ENCODE measurements around the gene GABRR2.
A peak's percentile ranks its signal among the peaks of the same experiment; 100 is the strongest.
"Not testable (repeated sequence)": the region's sequence is repeated elsewhere in the genome, so short reads cannot be mapped to it uniquely, and the experiment has no call there.

GABRR2 gene

GRCh38 chr6:89324304-89324703, 9.2 kb upstream of the GABRR2 start:
- no peak for DNase-seq (ENCODE audit: low read depth in 3 of 3)

- no peak for DNase-seq (ENCODE audit: low read depth in 3 of 3)
Measured at GRCh38 chr6:89323511-89323971, 8.4 kb upstream of the GABRR2 start.

GRCh38 chr6:89321131-89321970, 6.3 kb upstream of the GABRR2 start:
- no peak for DNase-seq (ENCODE audit: low read depth in 3 of 3)

GRCh38 chr6:89320012-89320559, 5.0 kb upstream of the GABRR2 start:
- no peak for DNase-seq (ENCODE audit: low read depth in 3 of 3)

GRCh38 chr6:89317067-89317466, 2.0 kb upstream of the GABRR2 start:
- DNase-seq (ENCODE audit: low read depth in 3 of 3), result no peak

DNA sequence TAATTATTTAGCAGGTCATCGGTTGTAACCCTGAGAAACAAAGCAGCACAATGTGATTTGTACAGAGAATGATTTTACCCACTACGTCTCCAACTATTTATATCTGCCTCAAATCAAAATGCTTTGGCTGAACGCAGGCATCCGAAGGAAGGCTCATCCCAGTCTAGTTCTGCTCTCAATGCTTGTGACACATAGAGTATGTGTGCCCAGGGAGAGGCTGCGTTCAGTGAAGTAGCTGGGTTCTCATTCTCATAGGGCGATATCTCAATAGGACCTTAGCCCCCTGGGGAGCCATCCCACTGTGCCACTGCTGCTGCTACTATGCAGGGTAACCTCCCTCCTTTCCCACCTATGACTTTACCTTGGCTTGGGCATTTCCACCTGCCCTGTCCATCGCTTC, 407 bp downstream of the GABRR2 start:
- DNase-seq (ENCODE audit: low read depth in 3 of 3), result no peak

GRCh38 chr6:89313006-89313405, 2.1 kb downstream of the GABRR2 start:
- no peak for DNase-seq (ENCODE audit: low read depth in 3 of 3)

DNA sequence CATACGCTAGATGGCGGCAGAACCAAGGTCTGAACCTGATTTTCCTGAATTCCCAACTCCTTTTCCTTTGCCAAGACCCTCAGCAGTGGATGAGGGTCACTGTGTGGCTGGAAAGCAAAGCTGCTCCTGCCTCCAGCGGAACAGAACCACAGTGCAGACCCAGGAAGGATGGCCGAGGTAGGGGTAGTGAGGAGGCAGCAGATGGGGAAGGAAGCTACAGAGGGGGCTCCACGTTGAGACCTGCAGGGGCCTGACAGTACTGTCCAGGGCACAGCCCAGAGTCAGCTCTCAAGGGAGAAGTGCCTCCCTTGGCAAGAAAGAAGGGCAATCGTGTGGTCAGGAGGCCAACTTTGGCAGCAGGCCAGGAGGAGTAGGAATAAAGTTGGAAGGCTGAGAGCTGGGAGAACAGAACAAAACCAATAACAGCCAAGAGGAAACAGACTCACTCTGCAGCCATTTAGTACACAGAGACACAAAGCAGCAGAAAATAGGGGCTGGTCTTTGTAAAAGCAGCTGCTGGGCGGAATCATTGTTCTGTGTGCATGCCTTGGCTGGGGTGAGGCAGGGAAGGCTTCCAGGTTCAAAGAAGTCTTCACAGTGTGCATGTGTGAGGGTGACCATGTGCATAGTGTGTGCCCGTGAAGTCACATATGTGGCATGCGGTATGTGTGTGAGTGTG, 3.1 kb downstream of the GABRR2 start:
- no peak for DNase-seq (ENCODE audit: low read depth in 3 of 3)

DNA sequence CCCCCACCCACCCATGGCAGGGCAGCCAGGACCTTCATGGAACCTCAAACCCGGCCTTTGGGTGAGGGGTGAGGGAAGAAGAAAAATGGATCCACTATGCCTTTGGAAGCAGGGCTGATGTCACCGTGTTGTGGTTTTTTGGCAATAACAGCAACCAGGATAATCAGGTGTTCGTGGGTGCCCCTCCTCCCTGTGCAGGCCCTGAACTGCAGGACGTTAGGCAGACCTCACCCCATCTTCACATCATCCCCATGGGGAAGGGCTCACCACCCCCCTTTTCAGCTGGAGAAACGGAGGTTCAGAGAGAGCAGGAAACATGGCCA, 3.6 kb downstream of the GABRR2 start:
- DNase-seq (ENCODE audit: low read depth in 3 of 3), result no peak

GRCh38 chr6:89310929-89311328, 4.2 kb downstream of the GABRR2 start:
- DNase-seq (ENCODE audit: low read depth in 3 of 3), result no peak

- no peak for DNase-seq (ENCODE audit: low read depth in 3 of 3)
Measured at GRCh38 chr6:89308525-89309395, 6.3 kb downstream of the GABRR2 start.

DNA sequence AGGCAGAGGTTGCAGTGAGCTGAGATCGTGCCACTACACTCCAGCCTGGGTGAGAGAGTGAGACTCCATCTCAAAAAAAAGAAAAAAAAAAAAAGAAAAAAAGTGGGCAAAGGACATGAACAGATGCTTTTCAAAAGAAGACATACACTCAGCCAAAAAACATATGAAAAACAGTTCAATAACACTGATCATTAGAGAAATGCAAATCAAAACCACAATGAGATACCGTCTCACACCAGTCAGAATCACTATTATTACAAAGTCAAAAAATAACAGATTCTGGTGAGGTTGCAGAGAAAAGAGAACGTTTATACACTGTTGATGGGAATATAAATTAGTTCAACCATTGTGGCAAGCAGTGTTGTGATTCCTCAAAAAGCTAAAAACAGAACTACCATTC, 10.6 kb downstream of the GABRR2 start:
- DNase-seq (ENCODE audit: low read depth in 3 of 3), result not testable (repeated sequence)

- DNase-seq (ENCODE audit: low read depth in 3 of 3), result no peak
Measured at GRCh38 chr6:89302936-89303335, 12.2 kb downstream of the GABRR2 start.

DNA sequence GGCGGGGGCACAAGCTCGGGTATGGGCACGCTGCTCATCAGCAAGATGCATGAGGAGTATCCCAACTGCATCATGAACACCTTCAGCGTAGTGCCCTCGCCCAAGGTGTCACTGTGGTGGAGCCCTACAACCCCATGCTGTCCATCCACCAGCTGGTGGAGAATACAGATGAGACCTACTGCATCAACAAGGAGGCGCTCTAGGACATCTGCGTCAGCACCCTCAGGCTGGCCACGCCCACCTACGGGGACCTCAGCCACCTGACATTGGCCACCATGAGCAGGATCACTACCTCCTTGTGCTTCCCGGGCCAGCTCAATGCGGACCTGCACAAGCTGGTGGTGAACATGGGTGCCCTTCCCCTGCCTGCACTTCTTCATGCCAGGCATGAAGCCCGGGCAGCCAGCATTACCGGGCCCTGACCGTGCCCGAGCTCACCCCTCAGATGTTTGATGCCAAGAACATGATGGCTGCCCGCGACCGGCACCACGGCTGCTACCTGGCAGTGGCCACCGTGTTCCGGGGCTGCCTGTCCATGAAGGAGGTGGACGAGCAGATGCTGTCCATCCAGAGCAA, 12.8 kb downstream of the GABRR2 start:
- no peak for DNase-seq (ENCODE audit: low read depth in 3 of 3)

DNA sequence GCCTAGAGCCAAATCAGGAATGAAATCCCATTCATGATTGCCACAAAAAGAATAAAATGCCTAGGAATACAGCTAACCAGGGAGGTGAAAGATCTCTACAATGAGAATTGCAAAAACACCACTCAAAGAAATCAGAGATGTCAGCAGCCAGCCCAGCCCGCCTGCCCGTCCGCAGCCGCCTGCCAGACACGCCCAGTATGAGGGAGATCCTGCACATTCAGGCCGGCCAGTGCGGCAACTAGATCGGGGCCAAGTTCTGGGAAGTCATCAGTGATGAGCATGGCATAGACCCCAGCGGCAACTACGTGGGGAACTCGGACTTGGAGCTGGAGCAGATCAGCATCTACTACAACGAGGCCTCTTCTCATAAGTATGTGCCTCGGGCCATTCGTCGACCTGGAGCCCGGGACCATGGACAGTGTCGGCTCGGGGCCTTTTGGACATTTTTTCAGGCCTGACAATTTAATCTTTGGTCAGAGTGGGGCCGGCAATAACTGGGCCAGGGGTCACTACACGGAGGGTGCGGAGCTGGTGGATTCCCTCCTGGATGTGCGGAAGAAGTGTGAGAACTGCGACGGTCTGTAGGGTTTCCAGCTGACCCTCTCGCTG, 13.4 kb downstream of the GABRR2 start:
- no peak for DNase-seq (ENCODE audit: low read depth in 3 of 3)

DNA sequence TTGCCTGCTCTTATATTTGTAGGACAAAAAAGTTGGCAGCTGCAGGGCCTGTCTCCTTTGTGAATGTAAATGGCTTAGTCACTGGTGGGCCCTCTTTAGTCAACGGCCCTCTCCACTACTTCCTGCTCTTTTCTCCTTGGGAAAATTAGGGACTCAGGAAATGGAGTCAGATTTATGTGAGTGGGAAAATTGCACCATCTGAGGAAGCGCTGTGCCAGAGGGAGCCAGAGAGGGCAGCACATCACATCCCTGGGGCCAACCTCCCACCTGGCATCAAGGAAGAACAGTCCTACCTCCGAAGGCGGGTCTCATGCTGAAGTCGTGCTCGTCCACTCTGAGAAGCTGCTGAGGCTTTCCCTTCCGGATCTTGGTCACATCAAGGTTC, 15.6 kb downstream of the GABRR2 start:
- no peak for DNase-seq (ENCODE audit: low read depth in 3 of 3)

DNA sequence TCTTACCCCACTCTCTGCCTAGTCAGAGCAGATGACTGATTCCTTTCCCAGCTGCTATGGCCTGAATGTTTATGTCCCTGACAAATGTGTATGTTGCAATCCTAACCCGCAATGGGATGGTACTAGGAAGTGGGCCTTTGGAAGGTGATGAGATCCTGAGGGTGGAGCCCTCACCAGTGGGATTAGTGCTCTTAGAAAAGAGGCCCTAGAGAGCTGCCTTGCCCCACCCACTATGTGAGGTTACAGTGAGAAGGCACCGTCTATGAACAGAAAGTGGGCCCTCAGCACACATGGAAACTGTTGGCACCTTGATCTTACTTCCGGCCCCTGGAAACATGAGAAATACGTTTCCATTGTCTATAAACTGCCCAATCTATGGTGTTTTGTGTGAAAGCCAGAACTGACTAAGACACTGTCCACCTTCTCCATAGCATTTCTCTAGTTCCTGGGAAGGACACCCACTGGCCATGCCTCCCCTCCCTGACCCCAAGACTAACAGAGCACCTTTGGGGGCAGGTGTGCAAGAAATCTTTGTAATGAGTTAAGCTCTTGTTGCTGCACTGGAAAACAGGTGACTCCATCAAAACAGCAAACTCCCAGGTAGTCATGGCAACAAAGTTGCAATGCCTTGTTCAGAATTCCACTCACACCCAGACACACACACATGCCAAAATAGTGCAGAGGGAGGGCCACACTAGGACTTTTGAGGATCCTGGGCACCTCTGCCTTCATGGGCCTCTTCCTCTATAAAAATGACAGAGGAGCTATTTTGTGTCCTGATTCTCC, 16.2 kb downstream of the GABRR2 start:
- DNase-seq (ENCODE audit: low read depth in 3 of 3), result peak in 1 of 3 donors; percentile 20

- DNase-seq (ENCODE audit: low read depth in 3 of 3), result peak; percentile 44 to 55 (median 49)
Measured at GRCh38 chr6:89297695-89298351, 17.3 kb downstream of the GABRR2 start.

DNA sequence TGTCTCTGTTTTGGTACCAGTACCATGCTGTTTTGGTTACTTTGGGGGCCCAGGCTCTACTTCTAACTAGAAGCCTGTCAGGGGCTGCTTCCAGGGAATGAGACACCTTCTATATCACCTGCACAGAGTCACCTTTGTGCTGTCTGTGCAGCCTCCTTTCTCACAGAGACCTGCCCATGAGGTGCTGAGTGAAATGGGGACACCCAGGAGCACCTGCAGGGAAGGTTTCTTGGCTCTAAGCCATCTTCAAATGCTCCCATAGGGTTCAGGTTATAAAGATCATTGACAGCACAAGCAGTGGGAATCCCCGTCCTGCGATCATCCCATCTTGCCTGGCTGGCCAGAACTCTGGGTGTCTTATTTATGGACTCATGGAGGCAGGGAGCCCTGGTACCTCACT, 19.1 kb downstream of the GABRR2 start:
- no peak for DNase-seq (ENCODE audit: low read depth in 3 of 3)

DNA sequence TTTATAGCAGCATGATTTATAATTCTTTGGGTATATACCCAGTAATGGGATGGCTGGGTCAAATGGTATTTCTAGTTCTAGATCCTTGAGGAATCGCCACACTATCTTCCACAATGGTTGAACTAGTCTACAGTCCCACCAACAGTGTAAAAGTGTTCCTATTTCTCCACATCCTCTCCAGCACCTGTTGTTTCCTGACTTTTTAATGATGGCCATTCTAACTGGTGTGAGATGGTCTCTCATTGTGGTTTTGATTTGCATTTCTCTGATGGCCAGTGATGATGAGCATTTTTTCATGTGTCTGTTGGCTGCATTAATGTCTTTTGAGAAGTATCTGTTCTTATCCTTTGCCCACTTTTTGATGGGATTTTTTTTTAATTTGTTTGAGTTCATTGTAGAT, 20.0 kb downstream of the GABRR2 start:
- DNase-seq (ENCODE audit: low read depth in 3 of 3), result not testable (repeated sequence)

Data from stimulated activated CD4-positive, alpha-beta T cell treated with anti-CD3 and anti-CD28 coated beads, TNF-alpha, amount 100 ng/mL, for 48 hours (primary cell).